Inflammatory macrophage (primary cell): ENCODE results near the gene MAN2B2.
"Not testable (repeated sequence)": the region's sequence is repeated elsewhere in the genome, so short reads cannot be mapped to it uniquely, and the experiment has no call there.

Experiments
- DNase-seq, 2 donors: peaks; one replicate each; pipeline ENCODE4 v3.0.0-alpha.2; 2020 to 2022

The MAN2B2 gene

GRCh38 chr4:6644792-6645530, 70.0 kb downstream of the MAN2B2 start:
- DNase-seq, result no peak

- DNase-seq, result no peak
Observed at GRCh38 chr4:6647169-6647568, 72.2 kb downstream of the MAN2B2 start.

- no peak for DNase-seq
Observed at GRCh38 chr4:6647582-6648230, 72.7 kb downstream of the MAN2B2 start.

GRCh38 chr4:6649216-6649615, 74.2 kb downstream of the MAN2B2 start:
- DNase-seq, result no peak

GRCh38 chr4:6654211-6654610, 79.2 kb downstream of the MAN2B2 start:
- not testable (repeated sequence) for DNase-seq

GRCh38 chr4:6655291-6655690, 80.3 kb downstream of the MAN2B2 start:
- not testable (repeated sequence) for DNase-seq

GRCh38 chr4:6655924-6656323, 80.9 kb downstream of the MAN2B2 start:
- no peak for DNase-seq

- DNase-seq, result no peak
Observed at GRCh38 chr4:6657242-6658208, 82.5 kb downstream of the MAN2B2 start.

- no peak for DNase-seq
Observed at GRCh38 chr4:6658209-6658595, 83.2 kb downstream of the MAN2B2 start.

- DNase-seq, result peak; percentile 26 to 30
Observed at GRCh38 chr4:6658597-6659075, 83.6 kb downstream of the MAN2B2 start.

GRCh38 chr4:6659897-6660296, 84.9 kb downstream of the MAN2B2 start:
- DNase-seq, result no peak

GRCh38 chr4:6660430-6660829, 85.4 kb downstream of the MAN2B2 start:
- DNase-seq, result no peak

- DNase-seq, result no peak
Observed at GRCh38 chr4:6662591-6662990, 87.6 kb downstream of the MAN2B2 start.

- DNase-seq, result no peak
Observed at GRCh38 chr4:6663596-6664393, 88.8 kb downstream of the MAN2B2 start.

- DNase-seq, result no peak
Observed at GRCh38 chr4:6665320-6665654, 90.3 kb downstream of the MAN2B2 start.

GRCh38 chr4:6668391-6668790, 93.4 kb downstream of the MAN2B2 start:
- DNase-seq, result no peak

- DNase-seq, result no peak
Observed at GRCh38 chr4:6671648-6672047, 96.7 kb downstream of the MAN2B2 start.

- DNase-seq, result no peak
Observed at GRCh38 chr4:6672131-6672530, 97.1 kb downstream of the MAN2B2 start.

GRCh38 chr4:6672541-6673190, 97.7 kb downstream of the MAN2B2 start:
- not testable (repeated sequence) for DNase-seq
